Measurements from ENCODE around the gene LYL1.

- TF ChIP-seq, protein P1, sequence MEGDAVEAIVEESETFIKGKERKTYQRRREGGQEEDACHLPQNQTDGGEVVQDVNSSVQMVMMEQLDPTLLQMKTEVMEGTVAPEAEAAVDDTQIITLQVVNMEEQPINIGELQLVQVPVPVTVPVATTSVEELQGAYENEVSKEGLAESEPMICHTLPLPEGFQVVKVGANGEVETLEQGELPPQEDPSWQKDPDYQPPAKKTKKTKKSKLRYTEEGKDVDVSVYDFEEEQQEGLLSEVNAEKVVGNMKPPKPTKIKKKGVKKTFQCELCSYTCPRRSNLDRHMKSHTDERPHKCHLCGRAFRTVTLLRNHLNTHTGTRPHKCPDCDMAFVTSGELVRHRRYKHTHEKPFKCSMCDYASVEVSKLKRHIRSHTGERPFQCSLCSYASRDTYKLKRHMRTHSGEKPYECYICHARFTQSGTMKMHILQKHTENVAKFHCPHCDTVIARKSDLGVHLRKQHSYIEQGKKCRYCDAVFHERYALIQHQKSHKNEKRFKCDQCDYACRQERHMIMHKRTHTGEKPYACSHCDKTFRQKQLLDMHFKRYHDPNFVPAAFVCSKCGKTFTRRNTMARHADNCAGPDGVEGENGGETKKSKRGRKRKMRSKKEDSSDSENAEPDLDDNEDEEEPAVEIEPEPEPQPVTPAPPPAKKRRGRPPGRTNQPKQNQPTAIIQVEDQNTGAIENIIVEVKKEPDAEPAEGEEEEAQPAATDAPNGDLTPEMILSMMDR (IDR thresholded peaks at IDR 0.05; ENCODE audit: extremely low read depth in 1 of 2, insufficient read depth in 1 of 2, low read depth in 1 of 2, low read length in 2 of 2) = peak; percentile 98
- TF ChIP-seq POLR2AphosphoS5 (IDR thresholded peaks at IDR 0.05; ENCODE audit: insufficient read depth, low read depth, low read length) = no peak
- TF ChIP-seq POLR2A (IDR thresholded peaks at IDR 0.05; ENCODE audit: low read depth, low read length) = no peak
- no peak for TF ChIP-seq MAX (IDR thresholded peaks at IDR 0.05; ENCODE audit: insufficient read depth, insufficient read length)
- no peak for TF ChIP-seq EZH2 (IDR thresholded peaks at IDR 0.05; ENCODE audit: borderline replicate concordance, low read depth, low read length, severe bottlenecking)
- no peak for TF ChIP-seq MYC (IDR thresholded peaks at IDR 0.05; ENCODE audit: low read depth, low read length)
- TF ChIP-seq FOS (IDR thresholded peaks at IDR 0.05; ENCODE audit: borderline replicate concordance, insufficient read depth, low read length) = no peak
- no peak for TF ChIP-seq JUN (IDR thresholded peaks at IDR 0.05; ENCODE audit: borderline replicate concordance, insufficient read depth, insufficient read length, low read depth)
These were observed 41.4 kb downstream of the LYL1 start for GRCh38 chr19:13060964-13061927.

All from endothelial cell of umbilical vein (primary cell).